Activated naive CD4-positive, alpha-beta T cell treated with anti-CD3 and anti-CD28 coated beads, Interleukin-2, amount 10 ng/mL, durations not matched to agents 7 days and 5 days (primary cell): ENCODE data around the gene RAB34.
A peak's percentile ranks its signal among the peaks of the same experiment; 100 is the strongest.

Source experiments
- CTCF ChIA-PET: fragments of 350-600 bp; sonication (Branson Sonifier 250); formaldehyde crosslinking; loops from one replicate; lab custom pipeline; 2021; ENCODE audit warnings: antibody characterized with exemption; lab: Charles Lee
- DNase-seq: peaks from one replicate; pipeline ENCODE4 v3.0.0-alpha.2; 2020
- H3K27ac Mint-ChIP-seq: one replicate; pipeline ENCODE4 v1.8.0; 2021; ENCODE audit warnings: mild to moderate bottlenecking, moderate library complexity, mixed read lengths
- H3K27me3 Mint-ChIP-seq: one replicate; pipeline ENCODE4 v1.8.0; 2021; ENCODE audit warnings: mild to moderate bottlenecking, mixed read lengths
- H3K36me3 Mint-ChIP-seq: one replicate; pipeline ENCODE4 v1.8.0; 2021; ENCODE audit warnings: mixed read lengths
- H3K4me1 Mint-ChIP-seq: one replicate; pipeline ENCODE4 v1.8.0; 2021; ENCODE audit warnings: mixed read lengths
- H3K4me3 Mint-ChIP-seq: one replicate; pipeline ENCODE4 v1.8.0; 2021; ENCODE audit warnings: mild to moderate bottlenecking, moderate library complexity, mixed read lengths
- H3K9me3 Mint-ChIP-seq: one replicate; pipeline ENCODE4 v1.8.0; 2021; ENCODE audit warnings: mixed read lengths

Gene RAB34

GRCh38 chr17:28717578-28718332 lies at the start of gene RAB34:
RAB34 (minus strand) TSS chr17:28717868; CDS start chr17:28717266, 602 bp downstream.
- Mint-ChIP-seq H3K9me3 (no peaks in the 10 kb centered on the region), H3K36me3 (peaks cover 28% of the 10 kb centered on the region), H3K27me3 (peaks cover 57% of the 10 kb centered on the region), H3K4me1 (peaks cover 45% of the 10 kb centered on the region), H3K27ac (peak within 1 kb of the TSS; percentile 24), H3K4me3 (peak within 1 kb of the TSS; percentile 68)
- CTCF ChIA-PET = interaction anchor here (3.9 kb wide), 1 partner anchor 236 kb away, joined by 11 read pairs; no protein-coding TSS in a partner anchor
- peak; percentile 48 for DNase-seq

- Mint-ChIP-seq H3K36me3 (peaks cover 12% of the 10 kb centered on the region), H3K4me1 (peaks cover 12% of the 10 kb centered on the region), H3K4me3 (no peak overlapping the region), H3K27me3 (no peaks in the 10 kb centered on the region), H3K9me3 (no peaks in the 10 kb centered on the region), H3K27ac (no peak overlapping the region)
- CTCF ChIA-PET = interaction anchor here (0.6 to 6.4 kb wide), 21 partner anchors 10 to 557 kb away, joined by 3 to 58 read pairs (median 12); partner anchors contain the start of genes DHRS13, FAM222B, FLOT2 and NEK8
- no peak for DNase-seq
These were observed 47.4 kb upstream of the RAB34 start for GRCh38 chr17:28765038-28765437.

GRCh38 chr17:28763804-28764266 lies 46.2 kb upstream of the RAB34 start:
- peaks cover 18% of the 10 kb centered on the region for H3K36me3 Mint-ChIP-seq

GRCh38 chr17:28763137-28763799 lies 45.6 kb upstream of the RAB34 start:
- peaks cover 12% of the 10 kb centered on the region for H3K4me1 Mint-ChIP-seq
- no peaks in the 10 kb centered on the region for H3K9me3 Mint-ChIP-seq
- CTCF ChIA-PET = interaction anchor here (0.6 to 6.4 kb wide), 52 partner anchors 8 to 382 kb away, joined by 3 to 58 read pairs (median 5); partner anchors contain the start of genes DHRS13, ERAL1, FAM222B and FLOT2
- H3K4me3 Mint-ChIP-seq = no peak overlapping the region
- peaks cover 23% of the 10 kb centered on the region for H3K36me3 Mint-ChIP-seq
- no peak for DNase-seq
- no peak overlapping the region for H3K27ac Mint-ChIP-seq
- no peaks in the 10 kb centered on the region for H3K27me3 Mint-ChIP-seq

More at GRCh38 chr17:28763804-28764266, 46.2 kb upstream of the RAB34 start:
- Mint-ChIP-seq H3K27ac (peak overlapping the region; percentile 34), H3K9me3 (no peaks in the 10 kb centered on the region), H3K27me3 (no peaks in the 10 kb centered on the region), H3K4me3 (no peak overlapping the region), H3K4me1 (peaks cover 12% of the 10 kb centered on the region)
- peak; percentile 87 for DNase-seq
- CTCF ChIA-PET = interaction anchor here (0.6 to 6.4 kb wide), 50 partner anchors 9 to 355 kb away, joined by 3 to 58 read pairs (median 5); partner anchors contain the start of genes DHRS13, ERAL1, FAM222B and FLOT2

GRCh38 chr17:28760601-28761562 lies 43.2 kb upstream of the RAB34 start:
- H3K36me3 Mint-ChIP-seq = peaks cover 30% of the 10 kb centered on the region
- H3K9me3 Mint-ChIP-seq = no peaks in the 10 kb centered on the region
- no peak overlapping the region for H3K27ac Mint-ChIP-seq
- H3K27me3 Mint-ChIP-seq = no peaks in the 10 kb centered on the region
- CTCF ChIA-PET = interaction anchor here (0.6 to 6.4 kb wide), 8 partner anchors 10 to 156 kb away, joined by 3 to 58 read pairs (median 4); partner anchors contain the start of genes FLOT2, NEK8 and TLCD1
- H3K4me1 Mint-ChIP-seq = peaks cover 8% of the 10 kb centered on the region
- no peak for DNase-seq
- H3K4me3 Mint-ChIP-seq = no peak overlapping the region

- H3K4me1 Mint-ChIP-seq = peaks cover 8% of the 10 kb centered on the region
- CTCF ChIA-PET = interaction anchor here (6.4 kb wide), 1 partner anchor 8 kb away, joined by 58 read pairs; no protein-coding TSS in a partner anchor
- no peaks in the 10 kb centered on the region for H3K9me3 Mint-ChIP-seq
- H3K27me3 Mint-ChIP-seq = no peaks in the 10 kb centered on the region
- DNase-seq = no peak
- H3K4me3 Mint-ChIP-seq = no peak overlapping the region
- peaks cover 29% of the 10 kb centered on the region for H3K36me3 Mint-ChIP-seq
- H3K27ac Mint-ChIP-seq = no peak overlapping the region
These were observed 41.7 kb upstream of the RAB34 start for GRCh38 chr17:28759256-28759865.

GRCh38 chr17:28758411-28759121 lies 40.9 kb upstream of the RAB34 start:
- Mint-ChIP-seq H3K4me1 (peaks cover 4% of the 10 kb centered on the region), H3K36me3 (peaks cover 27% of the 10 kb centered on the region), H3K27me3 (no peaks in the 10 kb centered on the region), H3K27ac (no peak overlapping the region), H3K9me3 (no peaks in the 10 kb centered on the region), H3K4me3 (no peak overlapping the region)
- CTCF ChIA-PET = no interaction called here
- no peak for DNase-seq

GRCh38 chr17:28756049-28756804 lies 38.6 kb upstream of the RAB34 start:
- H3K27me3 Mint-ChIP-seq = no peaks in the 10 kb centered on the region
- peaks cover 31% of the 10 kb centered on the region for H3K36me3 Mint-ChIP-seq
- H3K27ac Mint-ChIP-seq = peak overlapping the region; percentile 42
- peaks cover 4% of the 10 kb centered on the region for H3K4me1 Mint-ChIP-seq
- no peak for DNase-seq
- H3K9me3 Mint-ChIP-seq = no peaks in the 10 kb centered on the region
- CTCF ChIA-PET = interaction anchor here (0.6 kb wide), 1 partner anchor 30 kb away, joined by 3 read pairs; the partner anchor contains the start of gene TLCD1
- H3K4me3 Mint-ChIP-seq = no peak overlapping the region

- Mint-ChIP-seq H3K9me3 (no peaks in the 10 kb centered on the region), H3K36me3 (peaks cover 32% of the 10 kb centered on the region), H3K4me3 (no peak overlapping the region), H3K27me3 (no peaks in the 10 kb centered on the region), H3K27ac (no peak overlapping the region), H3K4me1 (peaks cover 5% of the 10 kb centered on the region)
- no peak for DNase-seq
- CTCF ChIA-PET = no interaction called here
These were observed 37.8 kb upstream of the RAB34 start for GRCh38 chr17:28755486-28755885.

- Mint-ChIP-seq H3K4me1 (peaks cover 25% of the 10 kb centered on the region), H3K9me3 (no peaks in the 10 kb centered on the region), H3K27ac (no peak overlapping the region), H3K4me3 (no peak overlapping the region), H3K36me3 (peaks cover 23% of the 10 kb centered on the region), H3K27me3 (no peaks in the 10 kb centered on the region)
- DNase-seq = no peak
- CTCF ChIA-PET = interaction anchor here (1.2 to 15.0 kb wide), 5 partner anchors 11 to 146 kb away, joined by 3 to 415 read pairs (median 6); partner anchors contain the start of genes FLOT2, NEK8, RPL23A and TLCD1
These were observed 34.1 kb upstream of the RAB34 start for GRCh38 chr17:28751600-28752366.
